Measurements from ENCODE around the gene SPATA4. TPM values are rescaled to one million over a fixed set of nuclear protein-coding genes. Genes with fewer than 3 reads are reported as not detected.
"Not testable (repeated sequence)": the region's sequence is repeated elsewhere in the genome, so short reads cannot be mapped to it uniquely, and the experiment has no call there.

The SPATA4 gene
- total RNA-seq, 1 donor from 2014 or later: 0.74 TPM

- no peaks in the 10 kb centered on the region for H3K4me1 Mint-ChIP-seq
- H3K9me3 Mint-ChIP-seq: peaks cover 3% of the 10 kb centered on the region
- H3K27me3 Mint-ChIP-seq (ENCODE audit: low read depth): no peaks in the 10 kb centered on the region
- H3K4me3 Mint-ChIP-seq: no peak overlapping the region
- TF ChIP-seq, protein P1, sequence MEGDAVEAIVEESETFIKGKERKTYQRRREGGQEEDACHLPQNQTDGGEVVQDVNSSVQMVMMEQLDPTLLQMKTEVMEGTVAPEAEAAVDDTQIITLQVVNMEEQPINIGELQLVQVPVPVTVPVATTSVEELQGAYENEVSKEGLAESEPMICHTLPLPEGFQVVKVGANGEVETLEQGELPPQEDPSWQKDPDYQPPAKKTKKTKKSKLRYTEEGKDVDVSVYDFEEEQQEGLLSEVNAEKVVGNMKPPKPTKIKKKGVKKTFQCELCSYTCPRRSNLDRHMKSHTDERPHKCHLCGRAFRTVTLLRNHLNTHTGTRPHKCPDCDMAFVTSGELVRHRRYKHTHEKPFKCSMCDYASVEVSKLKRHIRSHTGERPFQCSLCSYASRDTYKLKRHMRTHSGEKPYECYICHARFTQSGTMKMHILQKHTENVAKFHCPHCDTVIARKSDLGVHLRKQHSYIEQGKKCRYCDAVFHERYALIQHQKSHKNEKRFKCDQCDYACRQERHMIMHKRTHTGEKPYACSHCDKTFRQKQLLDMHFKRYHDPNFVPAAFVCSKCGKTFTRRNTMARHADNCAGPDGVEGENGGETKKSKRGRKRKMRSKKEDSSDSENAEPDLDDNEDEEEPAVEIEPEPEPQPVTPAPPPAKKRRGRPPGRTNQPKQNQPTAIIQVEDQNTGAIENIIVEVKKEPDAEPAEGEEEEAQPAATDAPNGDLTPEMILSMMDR (IDR thresholded peaks at IDR 0.05; ENCODE audit: unreplicated experiment): no peak
- H3K27ac Mint-ChIP-seq: no peak overlapping the region
- DNase-seq (ENCODE audit: low spot score in 2 of 2, unreplicated experiment in 2 of 2): no peak
- no peaks in the 10 kb centered on the region for H3K36me3 Mint-ChIP-seq
Observed at GRCh38 chr4:176217510-176217909, 22.1 kb upstream of the SPATA4 start.

GRCh38 chr4:176212351-176212750 lies 17.0 kb upstream of the SPATA4 start:
- H3K9me3 Mint-ChIP-seq; H3K27ac Mint-ChIP-seq; DNase-seq (ENCODE audit: low spot score in 2 of 2, unreplicated experiment in 2 of 2); H3K4me1 Mint-ChIP-seq; H3K27me3 Mint-ChIP-seq (ENCODE audit: low read depth); H3K4me3 Mint-ChIP-seq; H3K36me3 Mint-ChIP-seq: not testable (repeated sequence)

DNA sequence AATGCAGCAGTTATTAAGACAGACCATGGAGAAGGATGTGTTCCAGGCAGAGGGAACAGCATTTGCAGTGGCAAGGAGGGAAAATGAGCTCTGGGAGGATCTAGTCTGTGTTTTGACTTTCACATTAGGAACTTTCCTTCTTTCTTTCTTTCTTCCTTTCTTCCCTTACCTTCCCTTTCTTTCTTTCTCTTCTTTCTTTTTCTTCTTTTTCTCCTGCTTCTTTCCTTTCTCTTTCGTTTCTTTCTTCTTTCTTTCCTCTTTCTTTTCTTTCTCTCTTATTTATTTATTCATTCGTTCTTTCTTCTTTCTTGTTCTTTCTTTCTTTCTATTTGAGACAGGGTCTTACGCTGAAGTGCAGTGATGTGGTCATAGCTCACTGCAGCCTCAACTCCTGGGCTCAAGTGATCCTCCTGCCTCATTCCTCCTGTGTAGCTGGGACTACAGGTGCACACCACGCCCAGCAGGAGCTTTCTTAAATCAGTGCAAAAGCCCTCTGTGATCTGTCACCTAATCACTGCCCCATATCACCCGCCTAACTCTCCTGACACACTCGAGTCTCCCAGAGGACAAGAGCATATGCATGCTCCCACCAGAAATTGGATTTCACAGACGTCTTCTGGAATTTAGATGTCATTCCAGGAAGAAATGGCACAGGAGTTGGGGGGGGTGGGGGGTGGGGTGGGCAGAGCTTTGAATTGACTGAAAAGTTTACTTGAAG lies 15.4 kb upstream of the SPATA4 start:
- Mint-ChIP-seq H3K36me3 (no peaks in the 10 kb centered on the region), H3K27me3 (ENCODE audit: low read depth) (no peaks in the 10 kb centered on the region), H3K9me3 (peaks cover 12% of the 10 kb centered on the region), H3K4me3 (no peak overlapping the region), H3K27ac (no peak overlapping the region), H3K4me1 (peaks cover 3% of the 10 kb centered on the region)
- TF ChIP-seq, protein P1 (IDR thresholded peaks at IDR 0.05; ENCODE audit: unreplicated experiment): no peak
- DNase-seq (ENCODE audit: low spot score in 2 of 2, unreplicated experiment in 2 of 2): no peak

GRCh38 chr4:176210101-176210500 lies 14.7 kb upstream of the SPATA4 start:
- peaks cover 9% of the 10 kb centered on the region for H3K4me1 Mint-ChIP-seq
- H3K9me3 Mint-ChIP-seq: peaks cover 12% of the 10 kb centered on the region
- TF ChIP-seq, protein P1 (IDR thresholded peaks at IDR 0.05; ENCODE audit: unreplicated experiment): no peak
- no peaks in the 10 kb centered on the region for H3K27me3 Mint-ChIP-seq (ENCODE audit: low read depth)
- no peak for DNase-seq (ENCODE audit: low spot score in 2 of 2, unreplicated experiment in 2 of 2)
- no peak overlapping the region for H3K27ac Mint-ChIP-seq
- no peak overlapping the region for H3K4me3 Mint-ChIP-seq
- no peaks in the 10 kb centered on the region for H3K36me3 Mint-ChIP-seq

GRCh38 chr4:176209535-176209934 lies 14.2 kb upstream of the SPATA4 start:
- H3K36me3 Mint-ChIP-seq: no peaks in the 10 kb centered on the region
- H3K9me3 Mint-ChIP-seq: peaks cover 12% of the 10 kb centered on the region
- peaks cover 9% of the 10 kb centered on the region for H3K4me1 Mint-ChIP-seq
- no peaks in the 10 kb centered on the region for H3K27me3 Mint-ChIP-seq (ENCODE audit: low read depth)
- no peak for DNase-seq (ENCODE audit: low spot score in 2 of 2, unreplicated experiment in 2 of 2)
- no peak overlapping the region for H3K4me3 Mint-ChIP-seq
- TF ChIP-seq, protein P1 (IDR thresholded peaks at IDR 0.05; ENCODE audit: unreplicated experiment): no peak
- no peak overlapping the region for H3K27ac Mint-ChIP-seq

DNA sequence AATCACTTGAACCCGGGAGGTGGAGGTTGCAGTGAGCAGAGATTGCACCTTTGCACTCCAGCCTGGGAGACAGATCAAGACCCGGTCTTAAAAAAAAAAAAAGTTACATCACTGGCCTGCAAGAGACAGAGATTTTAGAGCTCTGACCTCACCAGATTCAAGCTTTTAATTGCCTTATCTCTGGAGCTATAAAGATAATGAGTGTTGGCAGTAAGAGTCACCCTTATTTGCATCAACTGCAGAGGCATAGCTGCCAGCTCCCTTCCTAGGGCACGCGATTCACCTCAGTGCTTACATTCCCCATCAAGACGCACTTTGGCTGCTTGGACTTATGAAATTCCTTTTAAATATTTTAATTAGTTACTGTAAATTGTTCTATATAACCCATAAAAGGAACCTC lies 12.5 kb upstream of the SPATA4 start:
- no peak overlapping the region for H3K4me3 Mint-ChIP-seq
- peaks cover 9% of the 10 kb centered on the region for H3K4me1 Mint-ChIP-seq
- no peak for DNase-seq (ENCODE audit: low spot score in 2 of 2, unreplicated experiment in 2 of 2)
- H3K36me3 Mint-ChIP-seq: no peaks in the 10 kb centered on the region
- H3K9me3 Mint-ChIP-seq: peaks cover 12% of the 10 kb centered on the region
- TF ChIP-seq, protein P1 (IDR thresholded peaks at IDR 0.05; ENCODE audit: unreplicated experiment): no peak
- no peaks in the 10 kb centered on the region for H3K27me3 Mint-ChIP-seq (ENCODE audit: low read depth)
- H3K27ac Mint-ChIP-seq: no peak overlapping the region
